ENCODE data around the gene IQCE.

- TF ChIP-seq CTCF (IDR thresholded peaks at IDR 0.05; ENCODE audit: low read length) (no peak), EZH2 (optimal IDR thresholded peaks at IDR 0.05; ENCODE audit: low read depth, low read length) (no peak)
Observed at GRCh38 chr7:2517026-2517425, 41.8 kb upstream of the IQCE start.

All from MM.1S (cell line).